ENCODE measurements around the gene ZSCAN26.

The ZSCAN26 gene

DNA sequence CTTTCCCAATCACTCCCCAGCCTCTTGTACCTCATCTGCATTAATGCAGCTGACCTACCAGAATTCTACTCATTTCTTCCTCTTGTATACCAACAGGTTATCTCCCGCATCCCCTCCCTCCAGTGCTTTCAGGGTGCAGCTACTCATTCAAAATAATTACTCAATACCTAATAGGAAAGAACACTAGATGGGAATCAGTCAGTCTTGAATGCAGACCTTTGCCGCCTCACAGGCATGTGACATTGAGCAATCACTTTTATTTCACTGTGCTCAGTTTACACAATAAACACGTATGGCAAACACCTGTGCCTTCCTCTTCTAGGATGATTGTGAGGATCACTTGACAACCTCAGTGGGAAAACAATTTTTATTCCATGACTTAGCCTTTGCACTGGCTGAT is 55.7 kb downstream of the ZSCAN26 start:
- DNase-seq (no peak), ATAC-seq (replicated peaks) (no peak)
- Mint-ChIP-seq H3K27ac (no peak overlapping the region), H3K9me3 (peaks cover 26 to 29% of the 10 kb centered on the region in 2 donors), H3K4me1 (no peaks in the 10 kb centered on the region), H3K36me3 (peaks cover 35 to 43% of the 10 kb centered on the region in 2 donors), H3K27me3 (peaks cover 0 to 10% of the 10 kb centered on the region in 2 donors), H3K4me3 (no peak overlapping the region)

GRCh38 chr6:28323813-28324424 is 57.0 kb downstream of the ZSCAN26 start:
- H3K4me3 Mint-ChIP-seq: no peak overlapping the region
- peaks cover 40 to 48% of the 10 kb centered on the region in 2 donors for H3K36me3 Mint-ChIP-seq
- H3K27ac Mint-ChIP-seq: no peak overlapping the region
- H3K27me3 Mint-ChIP-seq: peaks cover 0 to 10% of the 10 kb centered on the region in 2 donors
- H3K9me3 Mint-ChIP-seq: peaks cover 31 to 35% of the 10 kb centered on the region in 2 donors
- H3K4me1 Mint-ChIP-seq: no peaks in the 10 kb centered on the region
- DNase-seq (no peak), ATAC-seq (replicated peaks) (no peak)

- H3K27ac Mint-ChIP-seq: no peak overlapping the region
- H3K4me1 Mint-ChIP-seq: no peaks in the 10 kb centered on the region
- H3K36me3 Mint-ChIP-seq: peaks cover 46 to 49% of the 10 kb centered on the region in 2 donors
- ATAC-seq (replicated peaks): no peak
- H3K4me3 Mint-ChIP-seq: no peak overlapping the region
- H3K27me3 Mint-ChIP-seq: peaks cover 0 to 10% of the 10 kb centered on the region in 2 donors
- peaks cover 35 to 36% of the 10 kb centered on the region in 2 donors for H3K9me3 Mint-ChIP-seq
- DNase-seq: no peak
These were observed 59.5 kb downstream of the ZSCAN26 start for GRCh38 chr6:28326371-28326948.

Data from stimulated activated naive B cell treated with anti-CD40 and anti-IgM and Interleukin-4, amounts not matched to agents 10 μg/mL and 1 μg/mL and 100 μg/mL, for 72 hours (primary cell).